Measurements from ENCODE around the gene CLDND1. TPM values are rescaled to one million over a fixed set of nuclear protein-coding genes. Genes with fewer than 3 reads are reported as not detected.

The CLDND1 gene
- total RNA-seq, 2 experiments from 2014 or later = 199 to 208 TPM

DNA sequence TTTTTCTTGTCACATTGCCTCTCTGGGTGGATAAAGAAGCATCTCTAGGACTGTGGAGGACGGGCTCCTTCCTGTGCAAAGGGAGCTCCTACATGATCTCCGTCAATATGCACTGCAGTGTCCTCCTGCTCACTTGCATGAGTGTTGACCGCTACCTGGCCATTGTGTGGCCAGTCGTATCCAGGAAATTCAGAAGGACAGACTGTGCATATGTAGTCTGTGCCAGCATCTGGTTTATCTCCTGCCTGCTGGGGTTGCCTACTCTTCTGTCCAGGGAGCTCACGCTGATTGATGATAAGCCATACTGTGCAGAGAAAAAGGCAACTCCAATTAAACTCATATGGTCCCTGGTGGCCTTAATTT lies 9.6 kb upstream of the CLDND1 start:
- intact Hi-C loops (cut with micrococcal nuclease) = no loop called here
- Mint-ChIP-seq H3K4me3 (peak overlapping the region; percentile 38), H3K9me3 (no peaks in the 10 kb centered on the region), H3K4me1 (ENCODE audit: low read depth) (peaks cover 35% of the 10 kb centered on the region), H3K27ac (peak overlapping the region; percentile 50), H3K27me3 (no peaks in the 10 kb centered on the region), H3K36me3 (peaks cover 10% of the 10 kb centered on the region)
- POLR2A ChIA-PET = interaction anchor here (0.5 to 2.4 kb wide), 6 partner anchors 9 to 30 kb away, joined by 3 to 12 read pairs (median 4); partner anchors contain the start of gene CLDND1
- DNase-seq = no peak
- CTCF ChIA-PET = interaction anchor here (0.8 to 2.1 kb wide), 4 partner anchors 32 to 70 kb away, joined by 3 to 5 read pairs (median 4); no protein-coding TSS in a partner anchor

- intact Hi-C loops (cut with micrococcal nuclease) = no loop called here
- DNase-seq = no peak
- CTCF ChIA-PET = interaction anchor here (0.8 to 1.9 kb wide), 3 partner anchors 32 to 70 kb away, joined by 3 to 5 read pairs (median 3); no protein-coding TSS in a partner anchor
- Mint-ChIP-seq H3K36me3 (peaks cover 10% of the 10 kb centered on the region), H3K27me3 (no peaks in the 10 kb centered on the region), H3K9me3 (no peaks in the 10 kb centered on the region), H3K4me1 (ENCODE audit: low read depth) (peaks cover 32% of the 10 kb centered on the region), H3K4me3 (peak within 1 kb of the TSS; percentile 38), H3K27ac (peak within 1 kb of the TSS; percentile 50)
- POLR2A ChIA-PET = interaction anchor here (1.8 to 2.4 kb wide), 3 partner anchors 9 to 22 kb away, joined by 4 to 12 read pairs (median 9); partner anchors contain the start of gene CLDND1
These were observed 9.0 kb upstream of the CLDND1 start, which contains the start of gene GPR15 for GRCh38 chr3:98531622-98532274. Gene GPR15 (plus strand): TSS chr3:98531978. CDS start chr3:98532034, 56 bp downstream.

DNA sequence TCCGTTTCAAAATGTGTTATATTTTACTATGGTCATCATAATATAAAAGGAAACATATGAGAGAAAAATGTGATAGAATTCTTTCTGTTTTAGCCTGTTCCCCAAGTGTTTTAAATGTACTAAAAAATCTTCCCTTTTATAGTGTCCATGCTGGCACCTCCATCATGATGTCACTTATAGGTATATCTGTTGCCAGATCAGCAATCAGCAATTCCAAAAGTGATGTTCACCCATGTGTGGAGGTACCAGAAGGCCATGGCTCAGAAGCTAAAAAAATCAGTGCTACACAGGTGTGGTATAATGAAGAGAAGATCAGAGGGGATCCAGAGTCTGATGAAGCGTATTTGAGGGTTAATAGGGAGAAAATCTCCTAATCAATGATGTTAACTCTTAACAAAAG lies 8.0 kb upstream of the CLDND1 start:
- intact Hi-C loops (cut with micrococcal nuclease) = no loop called here
- Mint-ChIP-seq H3K27me3 (no peaks in the 10 kb centered on the region), H3K4me1 (ENCODE audit: low read depth) (peaks cover 27% of the 10 kb centered on the region), H3K36me3 (peaks cover 10% of the 10 kb centered on the region), H3K4me3 (no peak overlapping the region), H3K27ac (no peak overlapping the region), H3K9me3 (no peaks in the 10 kb centered on the region)
- CTCF ChIA-PET = interaction anchor here (0.5 kb wide), 1 partner anchor 554 kb away, joined by 3 read pairs; no protein-coding TSS in a partner anchor
- no peak for DNase-seq
- POLR2A ChIA-PET = interaction anchor here (1.2 kb wide), 1 partner anchor 34 kb away, joined by 3 read pairs; no protein-coding TSS in a partner anchor

DNA sequence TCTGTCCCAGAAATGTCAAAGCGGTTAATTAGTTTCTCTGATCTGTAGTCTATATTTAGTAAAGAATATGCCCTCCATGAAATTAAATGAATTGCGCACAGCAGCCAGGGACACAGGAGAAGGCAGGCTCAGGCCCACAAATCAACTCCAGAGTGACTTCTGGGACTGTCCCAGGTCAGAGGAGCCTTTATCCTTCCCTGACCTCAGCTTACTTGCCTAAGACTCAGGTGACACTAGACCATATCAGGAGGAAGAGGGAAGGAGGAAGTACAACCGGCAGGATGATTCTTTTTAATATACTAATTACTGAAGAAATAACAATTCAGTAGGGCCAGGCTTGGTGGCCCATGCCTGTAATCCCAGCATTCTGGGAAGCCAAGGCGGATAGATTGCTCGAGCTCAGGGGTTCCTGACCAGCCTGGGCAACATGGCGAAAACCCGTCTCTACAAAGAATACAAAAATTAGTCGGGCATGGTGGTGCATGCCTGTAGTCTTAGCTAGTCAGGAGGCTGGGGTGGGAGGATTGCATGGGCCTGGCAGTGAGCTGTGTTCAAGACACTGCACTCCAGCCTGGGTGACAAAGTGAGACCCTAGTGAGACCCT lies 7.3 kb upstream of the CLDND1 start:
- no peak for DNase-seq
- CTCF ChIA-PET = no interaction called here
- Mint-ChIP-seq H3K9me3 (no peaks in the 10 kb centered on the region), H3K27me3 (no peaks in the 10 kb centered on the region), H3K4me1 (ENCODE audit: low read depth) (peaks cover 33% of the 10 kb centered on the region), H3K27ac (peak overlapping the region; percentile 50), H3K36me3 (peaks cover 10% of the 10 kb centered on the region), H3K4me3 (no peak overlapping the region)
- POLR2A ChIA-PET = interaction anchor here (0.7 to 1.2 kb wide), 3 partner anchors 27 to 35 kb away, joined by 3 read pairs; no protein-coding TSS in a partner anchor
- intact Hi-C loops (cut with micrococcal nuclease) = loop anchor here (10.0 kb wide), 1 partner anchor 655 kb away; no protein-coding TSS in a partner anchor

GRCh38 chr3:98528474-98529346 lies 6.0 kb upstream of the CLDND1 start:
- peaks cover 10% of the 10 kb centered on the region for H3K36me3 Mint-ChIP-seq
- H3K27ac Mint-ChIP-seq = peak overlapping the region; percentile 19
- DNase-seq = no peak
- no peaks in the 10 kb centered on the region for H3K27me3 Mint-ChIP-seq
- ChIA-PET CTCF (no interaction called here), POLR2A (no interaction called here)
- no peaks in the 10 kb centered on the region for H3K9me3 Mint-ChIP-seq
- no peak overlapping the region for H3K4me3 Mint-ChIP-seq
- peaks cover 39% of the 10 kb centered on the region for H3K4me1 Mint-ChIP-seq (ENCODE audit: low read depth)
- intact Hi-C loops (cut with micrococcal nuclease) = loop anchor here (10.0 kb wide), 1 partner anchor 654 kb away; no protein-coding TSS in a partner anchor

- intact Hi-C loops (cut with micrococcal nuclease) = loop anchor here (10.0 kb wide), 1 partner anchor 651 kb away; no protein-coding TSS in a partner anchor
- peak; percentile 26 for DNase-seq
- H3K9me3 Mint-ChIP-seq = no peaks in the 10 kb centered on the region
- no peaks in the 10 kb centered on the region for H3K27me3 Mint-ChIP-seq
- peaks cover 21% of the 10 kb centered on the region for H3K36me3 Mint-ChIP-seq
- H3K27ac Mint-ChIP-seq = no peak overlapping the region
- ChIA-PET POLR2A (interaction anchor here (1.4 kb wide), 2 partner anchors 11 to 16 kb away, joined by 3 to 4 read pairs; no protein-coding TSS in a partner anchor), CTCF (interaction anchor here (0.7 to 1.1 kb wide), 2 partner anchors 72 to 486 kb away, joined by 3 read pairs; no protein-coding TSS in a partner anchor)
- peaks cover 44% of the 10 kb centered on the region for H3K4me1 Mint-ChIP-seq (ENCODE audit: low read depth)
- no peak overlapping the region for H3K4me3 Mint-ChIP-seq
These were observed 2.8 kb upstream of the CLDND1 start for GRCh38 chr3:98525494-98525893.

DNA sequence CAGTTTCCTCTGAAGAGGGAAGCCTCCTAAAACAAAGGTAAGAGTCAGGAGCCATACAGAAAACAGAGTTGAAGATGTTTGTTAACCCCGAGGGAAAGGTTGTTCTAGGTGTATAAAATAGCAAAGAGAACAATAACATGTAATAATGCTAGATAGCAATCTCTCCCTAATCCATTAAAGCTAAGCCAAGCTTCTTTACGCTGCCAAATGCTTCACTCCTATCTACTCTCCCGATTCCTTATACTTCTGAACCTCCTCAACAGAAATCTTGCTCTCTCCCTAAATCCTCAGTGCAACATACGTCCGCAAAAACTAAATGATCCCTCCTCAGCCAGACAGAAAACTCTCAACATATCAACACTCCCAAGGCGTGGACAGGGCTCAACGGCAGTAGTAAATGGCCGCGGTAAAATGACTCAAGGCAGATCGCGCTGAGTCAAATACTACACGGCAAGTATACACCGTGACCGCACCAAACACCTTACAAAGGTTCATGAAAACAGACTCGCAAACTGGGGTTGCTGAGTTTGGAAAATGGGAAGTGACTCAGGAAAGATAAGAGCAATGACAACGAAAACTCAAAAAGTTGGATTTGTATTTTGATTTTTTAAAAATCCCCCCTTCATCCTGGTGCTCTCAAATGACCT lies 682 bp downstream of the CLDND1 start:
- POLR2A ChIA-PET = interaction anchor here (0.8 to 2.5 kb wide), 8 partner anchors 11 to 72 kb away, joined by 3 to 38 read pairs (median 5); partner anchors contain the start of genes CPOX and GPR15
- no peaks in the 10 kb centered on the region for H3K9me3 Mint-ChIP-seq
- DNase-seq = peak; percentile 81
- CTCF ChIA-PET = interaction anchor here (1.0 to 1.6 kb wide), 5 partner anchors 34 to 75 kb away, joined by 3 to 6 read pairs (median 5); no protein-coding TSS in a partner anchor
- intact Hi-C loops (cut with micrococcal nuclease) = loop anchor here (1.0 to 10.0 kb wide), 9 partner anchors 14 to 757 kb away; partner anchors contain the start of genes ARL6, CPOX and DCBLD2
- peaks cover 66% of the 10 kb centered on the region for H3K4me1 Mint-ChIP-seq (ENCODE audit: low read depth)
- H3K36me3 Mint-ChIP-seq = peaks cover 49% of the 10 kb centered on the region
- H3K27ac Mint-ChIP-seq = peak overlapping the region; percentile 86
- peak overlapping the region; percentile 91 for H3K4me3 Mint-ChIP-seq
- H3K27me3 Mint-ChIP-seq = no peaks in the 10 kb centered on the region

DNA sequence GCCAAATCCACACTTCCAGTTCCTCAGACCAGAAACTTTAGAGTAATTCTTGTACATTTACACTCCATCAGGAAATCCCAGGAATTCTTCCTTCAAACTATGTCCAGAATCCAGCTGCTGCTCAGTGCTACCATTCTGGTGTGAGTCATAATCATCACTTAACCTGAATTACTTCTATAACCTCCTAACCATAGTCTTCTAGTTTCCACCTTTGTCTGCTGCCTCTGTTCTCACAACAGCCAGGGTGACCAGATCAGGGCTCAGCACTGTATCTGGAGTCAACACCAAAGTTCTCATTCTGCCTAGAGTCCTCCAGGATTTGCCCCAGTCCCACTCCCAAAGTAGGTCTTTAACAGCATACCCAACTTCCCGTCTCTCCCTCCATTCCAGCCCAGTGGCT lies 3.4 kb downstream of the CLDND1 start:
- peaks cover 70% of the 10 kb centered on the region for H3K4me1 Mint-ChIP-seq (ENCODE audit: low read depth)
- H3K27ac Mint-ChIP-seq = peak overlapping the region; percentile 76
- H3K27me3 Mint-ChIP-seq = no peaks in the 10 kb centered on the region
- peaks cover 67% of the 10 kb centered on the region for H3K36me3 Mint-ChIP-seq
- no peaks in the 10 kb centered on the region for H3K9me3 Mint-ChIP-seq
- peak overlapping the region; percentile 91 for H3K4me3 Mint-ChIP-seq
- intact Hi-C loops (cut with micrococcal nuclease) = loop anchor here (5.0 kb wide), 1 partner anchor 187 kb away; no protein-coding TSS in a partner anchor
- ChIA-PET POLR2A (interaction anchor here (1.9 kb wide), 1 partner anchor 38 kb away, joined by 9 read pairs; no protein-coding TSS in a partner anchor), CTCF (interaction anchor here (0.8 to 1.0 kb wide), 2 partner anchors 74 to 77 kb away, joined by 3 read pairs; partner anchors contain the start of gene CPOX)
- DNase-seq = peak; percentile 36

- ChIA-PET CTCF (no interaction called here), POLR2A (no interaction called here)
- Mint-ChIP-seq H3K27ac (peak overlapping the region; percentile 76), H3K4me1 (ENCODE audit: low read depth) (peaks cover 67% of the 10 kb centered on the region), H3K36me3 (peaks cover 71% of the 10 kb centered on the region), H3K4me3 (peak overlapping the region; percentile 91), H3K9me3 (no peaks in the 10 kb centered on the region), H3K27me3 (no peaks in the 10 kb centered on the region)
- no peak for DNase-seq
- intact Hi-C loops (cut with micrococcal nuclease) = loop anchor here (5.0 kb wide), 1 partner anchor 187 kb away; no protein-coding TSS in a partner anchor
These were observed 3.9 kb downstream of the CLDND1 start for GRCh38 chr3:98518816-98519215.

GRCh38 chr3:98514948-98515347 lies 7.8 kb downstream of the CLDND1 start:
- H3K36me3 Mint-ChIP-seq = peaks cover 76% of the 10 kb centered on the region

More at GRCh38 chr3:98514948-98515347, 7.8 kb downstream of the CLDND1 start:
- Mint-ChIP-seq H3K4me3 (no peak overlapping the region), H3K4me1 (ENCODE audit: low read depth) (peaks cover 54% of the 10 kb centered on the region), H3K27ac (no peak overlapping the region), H3K9me3 (no peaks in the 10 kb centered on the region), H3K27me3 (no peaks in the 10 kb centered on the region)
- ChIA-PET CTCF (interaction anchor here (0.9 kb wide), 1 partner anchor 83 kb away, joined by 3 read pairs; no protein-coding TSS in a partner anchor), POLR2A (interaction anchor here (0.8 kb wide), 1 partner anchor 9 kb away, joined by 4 read pairs; no protein-coding TSS in a partner anchor)
- intact Hi-C loops (cut with micrococcal nuclease) = loop anchor here (5.0 kb wide), 1 partner anchor 183 kb away; no protein-coding TSS in a partner anchor
- DNase-seq = no peak
